ENCODE data around the gene TXNL1. TPM values are rescaled to one million over a fixed set of nuclear protein-coding genes. Genes with fewer than 3 reads are reported as not detected.
"Not testable (repeated sequence)": the region's sequence is repeated elsewhere in the genome, so short reads cannot be mapped to it uniquely, and the experiment has no call there.

TXNL1 gene
- total and polyA plus RNA-seq, 4 donors = 49.8 to 76.7 (median 56.0) TPM

GRCh38 chr18:56575819-56576663, 62.4 kb downstream of the TXNL1 start:
- 35 to 41% methylated on average over 8 of the region's 8 CpGs for WGBS, 2 donors

GRCh38 chr18:56574861-56575260, 63.5 kb downstream of the TXNL1 start:
- peak; percentile 59 to 87 (median 86) for DNase-seq
- TF ChIP-seq CTCF (IDR thresholded peaks at IDR 0.05; ENCODE audit: control extremely low read depth, extremely low read depth) = no peak
- H3K36me3 ChIP-seq (ENCODE audit: control insufficient read depth in 4 of 4, insufficient read depth in 4 of 4, low read length in 4 of 4) = no peaks in the 10 kb centered on the region
- no peaks in the 10 kb centered on the region for H3K27me3 ChIP-seq (ENCODE audit: control insufficient read depth in 3 of 3, insufficient read depth in 3 of 3, low read length in 2 of 3)
- H3K9me3 ChIP-seq (ENCODE audit: control insufficient read depth in 4 of 4, insufficient read depth in 3 of 4, low read length in 3 of 4) = no peaks in the 10 kb centered on the region
- 23 to 60% methylated on average over 3 of the region's 3 CpGs for WGBS, 2 donors
- H3K27ac ChIP-seq (ENCODE audit: low read depth in 1 of 2, low read length in 1 of 2) = peak overlapping the region in 1 of 2 donors; percentile 49
- no peak for ATAC-seq (ENCODE audit: insufficient read depth, low FRiP score)
- no peak overlapping the region for H3K9ac ChIP-seq (ENCODE audit: insufficient read depth in 1 of 2, low read length in 2 of 2)
- peaks cover 4 to 28% (median 12%) of the 10 kb centered on the region in 5 donors for H3K4me1 ChIP-seq (ENCODE audit: control insufficient read depth in 5 of 5, insufficient read depth in 5 of 5, low read length in 5 of 5)
- no peak overlapping the region for H3K4me3 ChIP-seq

More at GRCh38 chr18:56575819-56576663, 62.4 kb downstream of the TXNL1 start:
- H3K27me3 ChIP-seq (ENCODE audit: control insufficient read depth in 3 of 3, insufficient read depth in 3 of 3, low read length in 2 of 3) = no peaks in the 10 kb centered on the region
- no peaks in the 10 kb centered on the region for H3K36me3 ChIP-seq (ENCODE audit: control insufficient read depth in 4 of 4, insufficient read depth in 4 of 4, low read length in 4 of 4)
- no peak overlapping the region for H3K27ac ChIP-seq (ENCODE audit: low read depth in 1 of 2, low read length in 1 of 2)
- no peak for ATAC-seq (ENCODE audit: insufficient read depth, low FRiP score)
- H3K9me3 ChIP-seq (ENCODE audit: control insufficient read depth in 4 of 4, insufficient read depth in 3 of 4, low read length in 3 of 4) = no peaks in the 10 kb centered on the region
- DNase-seq = peak in 2 of 3 donors; percentile 83 to 85
- H3K9ac ChIP-seq (ENCODE audit: insufficient read depth in 1 of 2, low read length in 2 of 2) = no peak overlapping the region
- peaks cover 4 to 28% (median 12%) of the 10 kb centered on the region in 5 donors for H3K4me1 ChIP-seq (ENCODE audit: control insufficient read depth in 5 of 5, insufficient read depth in 5 of 5, low read length in 5 of 5)
- peak; percentile 36 for TF ChIP-seq CTCF (IDR thresholded peaks at IDR 0.05; ENCODE audit: control extremely low read depth, extremely low read depth)
- no peak overlapping the region for H3K4me3 ChIP-seq

- H3K27me3 ChIP-seq (ENCODE audit: control insufficient read depth in 3 of 3, insufficient read depth in 3 of 3, low read length in 2 of 3); H3K27ac ChIP-seq (ENCODE audit: low read depth in 1 of 2, low read length in 1 of 2); DNase-seq; H3K4me3 ChIP-seq; H3K36me3 ChIP-seq (ENCODE audit: control insufficient read depth in 4 of 4, insufficient read depth in 4 of 4, low read length in 4 of 4); ATAC-seq (ENCODE audit: insufficient read depth, low FRiP score); H3K9me3 ChIP-seq (ENCODE audit: control insufficient read depth in 4 of 4, insufficient read depth in 3 of 4, low read length in 3 of 4); H3K9ac ChIP-seq (ENCODE audit: insufficient read depth in 1 of 2, low read length in 2 of 2): not testable (repeated sequence)
- 95 to 99% methylated on average over 23 to 36 of the region's 36 CpGs for whole genome bisulfite sequencing, 2 donors
- peaks cover 4 to 28% (median 12%) of the 10 kb centered on the region in 5 donors for H3K4me1 ChIP-seq (ENCODE audit: control insufficient read depth in 5 of 5, insufficient read depth in 5 of 5, low read length in 5 of 5)
These were observed 66.1 kb downstream of the TXNL1 start for GRCh38 chr18:56572267-56572666.

GRCh38 chr18:56570978-56571377, 67.4 kb downstream of the TXNL1 start:
- H3K4me1 ChIP-seq (ENCODE audit: control insufficient read depth in 5 of 5, insufficient read depth in 5 of 5, low read length in 5 of 5) = peaks cover 4 to 21% (median 12%) of the 10 kb centered on the region in 5 donors
- H3K27ac ChIP-seq (ENCODE audit: low read depth in 1 of 2, low read length in 1 of 2) = no peak overlapping the region
- no peaks in the 10 kb centered on the region for H3K9me3 ChIP-seq (ENCODE audit: control insufficient read depth in 4 of 4, insufficient read depth in 3 of 4, low read length in 3 of 4)
- H3K9ac ChIP-seq (ENCODE audit: insufficient read depth in 1 of 2, low read length in 2 of 2) = no peak overlapping the region
- 79 to 82% methylated on average over 3 of the region's 3 CpGs for WGBS, 2 donors
- TF ChIP-seq CTCF (IDR thresholded peaks at IDR 0.05; ENCODE audit: control extremely low read depth, extremely low read depth) = no peak
- H3K27me3 ChIP-seq (ENCODE audit: control insufficient read depth in 3 of 3, insufficient read depth in 3 of 3, low read length in 2 of 3) = no peaks in the 10 kb centered on the region
- no peaks in the 10 kb centered on the region for H3K36me3 ChIP-seq (ENCODE audit: control insufficient read depth in 4 of 4, insufficient read depth in 4 of 4, low read length in 4 of 4)
- no peak for ATAC-seq (ENCODE audit: insufficient read depth, low FRiP score)
- no peak overlapping the region for H3K4me3 ChIP-seq
- no peak for DNase-seq

Measured in lung (tissue), 12 donors.